Suppressor macrophage (primary cell): Measurements from ENCODE around the gene HRC.
"Not testable (repeated sequence)": the region's sequence is repeated elsewhere in the genome, so short reads cannot be mapped to it uniquely, and the experiment has no call there.

Experiments used
- DNase-seq, 4 experiments: peaks; one replicate each; pipeline ENCODE4 v3.0.0-alpha.2; 2020 to 2022

The HRC gene

GRCh38 chr19:49160450-49161189 lies 5.4 kb upstream of the HRC start:
- no peak for DNase-seq

- peak; percentile 77 to 90 (median 84) for DNase-seq
These were observed 2.4 kb upstream of the HRC start, which contains the start of gene TRPM4 for GRCh38 chr19:49157445-49158224. TSS of gene TRPM4 (plus strand) at chr19:49157792. CDS start at chr19:49157867, 75 bp downstream.

GRCh38 chr19:49155820-49156346 lies 687 bp upstream of the HRC start:
- DNase-seq = no peak

GRCh38 chr19:49154279-49154678 lies 917 bp downstream of the HRC start:
- DNase-seq = no peak

GRCh38 chr19:49153167-49153809 lies 1.9 kb downstream of the HRC start:
- no peak for DNase-seq

- no peak for DNase-seq
These were observed 3.1 kb downstream of the HRC start for GRCh38 chr19:49152119-49152550.

GRCh38 chr19:49151267-49152118 lies 3.7 kb downstream of the HRC start:
- DNase-seq = peak; percentile 25 to 66 (median 34)

GRCh38 chr19:49150944-49151243 lies 4.3 kb downstream of the HRC start:
- DNase-seq = peak in 1 of 4 experiments; percentile 20

GRCh38 chr19:49150106-49150943 lies 4.9 kb downstream of the HRC start:
- DNase-seq = peak; percentile 67 to 86 (median 75)

- peak; percentile 51 to 71 (median 65) for DNase-seq
These were observed 5.5 kb downstream of the HRC start for GRCh38 chr19:49149652-49150105.

- DNase-seq = peak; percentile 79 to 88 (median 86)
These were observed 6.2 kb downstream of the HRC start for GRCh38 chr19:49148784-49149651.

- DNase-seq = no peak
These were observed 7.0 kb downstream of the HRC start for GRCh38 chr19:49148044-49148682.

GRCh38 chr19:49146408-49146770 lies 8.8 kb downstream of the HRC start:
- not testable (repeated sequence) for DNase-seq

GRCh38 chr19:49145573-49146407 lies 9.4 kb downstream of the HRC start:
- peak; percentile 67 to 86 (median 82) for DNase-seq

- peak; percentile 65 to 82 (median 72) for DNase-seq
These were observed 12.3 kb downstream of the HRC start for GRCh38 chr19:49142866-49143335.

GRCh38 chr19:49141352-49141751 lies 13.8 kb downstream of the HRC start:
- no peak for DNase-seq

GRCh38 chr19:49140951-49141350 lies 14.2 kb downstream of the HRC start:
- DNase-seq = no peak

- DNase-seq = no peak
These were observed 18.4 kb downstream of the HRC start for GRCh38 chr19:49136771-49137171.
